ENCODE measurements around the gene KCNA5.

DNA sequence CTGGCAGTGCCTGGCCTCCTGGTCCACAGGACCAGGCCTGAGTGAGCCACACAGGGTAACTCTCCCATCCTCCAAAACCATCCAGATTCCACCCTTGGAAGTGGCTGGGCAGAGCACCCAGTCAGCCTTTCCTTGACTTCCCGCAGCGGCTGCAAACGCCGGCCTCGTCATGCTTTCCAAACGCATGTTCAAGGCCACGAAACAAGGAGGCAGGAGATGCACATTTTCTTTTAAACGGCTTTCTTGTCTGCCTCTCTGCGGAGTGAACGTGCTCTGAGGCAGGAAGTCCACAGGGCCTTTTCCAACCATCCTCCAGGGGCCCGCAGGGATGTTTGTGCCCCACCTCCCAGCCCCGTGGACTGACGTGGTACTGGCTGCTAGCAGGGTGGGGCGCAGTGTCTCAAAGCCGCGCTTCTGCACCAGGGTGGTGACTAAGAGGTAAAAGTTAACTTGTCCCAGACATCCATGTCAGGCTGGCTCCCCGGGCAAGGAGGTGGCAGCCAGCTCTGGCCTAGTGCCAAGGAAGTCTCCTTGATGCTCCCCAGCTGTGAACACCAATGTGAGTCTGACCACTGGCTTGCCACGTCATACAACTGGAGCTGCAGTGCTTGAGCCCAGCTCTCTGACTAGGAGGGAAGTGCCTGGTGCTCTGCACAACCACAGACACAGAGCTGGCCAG is 45.0 kb downstream of the KCNA5 start:
- TF ChIP-seq EZH2 (IDR thresholded peaks at IDR 0.05; ENCODE audit: borderline replicate concordance, low read depth, low read length, severe bottlenecking): no peak
- TF ChIP-seq, protein P1, sequence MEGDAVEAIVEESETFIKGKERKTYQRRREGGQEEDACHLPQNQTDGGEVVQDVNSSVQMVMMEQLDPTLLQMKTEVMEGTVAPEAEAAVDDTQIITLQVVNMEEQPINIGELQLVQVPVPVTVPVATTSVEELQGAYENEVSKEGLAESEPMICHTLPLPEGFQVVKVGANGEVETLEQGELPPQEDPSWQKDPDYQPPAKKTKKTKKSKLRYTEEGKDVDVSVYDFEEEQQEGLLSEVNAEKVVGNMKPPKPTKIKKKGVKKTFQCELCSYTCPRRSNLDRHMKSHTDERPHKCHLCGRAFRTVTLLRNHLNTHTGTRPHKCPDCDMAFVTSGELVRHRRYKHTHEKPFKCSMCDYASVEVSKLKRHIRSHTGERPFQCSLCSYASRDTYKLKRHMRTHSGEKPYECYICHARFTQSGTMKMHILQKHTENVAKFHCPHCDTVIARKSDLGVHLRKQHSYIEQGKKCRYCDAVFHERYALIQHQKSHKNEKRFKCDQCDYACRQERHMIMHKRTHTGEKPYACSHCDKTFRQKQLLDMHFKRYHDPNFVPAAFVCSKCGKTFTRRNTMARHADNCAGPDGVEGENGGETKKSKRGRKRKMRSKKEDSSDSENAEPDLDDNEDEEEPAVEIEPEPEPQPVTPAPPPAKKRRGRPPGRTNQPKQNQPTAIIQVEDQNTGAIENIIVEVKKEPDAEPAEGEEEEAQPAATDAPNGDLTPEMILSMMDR (IDR thresholded peaks at IDR 0.05; ENCODE audit: borderline replicate concordance, extremely low read depth, low read length, poor library complexity, severe bottlenecking): no peak
